H1 (cell line): ENCODE results near the gene PRDX2. TPM values are rescaled to one million over a fixed set of nuclear protein-coding genes. Genes with fewer than 3 reads are reported as not detected.

Source experiments
- CTCF ChIA-PET: fragments of 300-600 bp; sonication (Branson Sonifier 250); formaldehyde crosslinking; loops from one replicate; lab custom pipeline; 2021; ENCODE audit not compliant: partially characterized antibody; lab: Charles Lee
- POLR2A ChIA-PET: fragments of 300-600 bp; sonication (Branson Sonifier 250); formaldehyde crosslinking; loops from one replicate; lab custom pipeline; 2021; ENCODE audit warnings: inconsistent platforms; ENCODE audit not compliant: partially characterized antibody; lab: Charles Lee
- DNase-seq, 2 experiments: peaks; one replicate each; pipeline versions ENCODE4 v3.0.0 to v3.0.0-alpha.2; 2010 to 2022; ENCODE audit warnings: low spot score in 2 of 2, low read depth in 1 of 2, mixed read lengths in 1 of 2
- FAIRE-seq: peaks from 2 replicates; lab custom pipeline; 2011; peaks lifted over from hg19 to GRCh38; lab: Jason Lieb, UNC
- H2AFZ ChIP-seq: 2 replicates; pipeline ENCODE4 v1.8.1; 2012; ENCODE audit warnings: low read length, inconsistent platforms
- H2AK5ac ChIP-seq: 2 replicates; pipeline ENCODE4 v1.6.1; 2013; ENCODE audit warnings: low read depth, low read length
- H2BK120ac ChIP-seq: replicated peaks from 2 replicates; pipeline ENCODE3; 2013; ENCODE audit warnings: low read depth, low read length, inconsistent platforms
- H2BK12ac ChIP-seq: 2 replicates; pipeline ENCODE4 v1.6.1; 2013; ENCODE audit warnings: low read depth, low read length
- H2BK15ac ChIP-seq: 2 replicates; pipeline ENCODE4 v1.6.1; 2013; ENCODE audit warnings: low read length
- H2BK20ac ChIP-seq: 2 replicates; pipeline ENCODE4 v1.6.1; 2013; ENCODE audit warnings: low read length
- H2BK5ac ChIP-seq: 2 replicates; pipeline ENCODE4 v1.6.1; 2013; ENCODE audit warnings: low read depth, low read length
- H3K14ac ChIP-seq: 2 replicates; pipeline ENCODE4 v1.6.1; 2013; ENCODE audit warnings: inconsistent platforms; ENCODE audit not compliant: insufficient read length
- H3K18ac ChIP-seq: 2 replicates; pipeline ENCODE4 v1.6.1; 2013; ENCODE audit warnings: low read length; ENCODE audit errors: extremely low read depth
- H3K23ac ChIP-seq: 2 replicates; pipeline ENCODE4 v1.6.1; 2013; ENCODE audit warnings: inconsistent platforms; ENCODE audit not compliant: insufficient read length
- H3K23me2 ChIP-seq: 2 replicates; pipeline ENCODE4 v1.6.1; 2013; ENCODE audit warnings: low read depth, low read length
- H3K27ac ChIP-seq: 2 replicates; pipeline ENCODE4 v1.6.1; 2011; ENCODE audit warnings: low read depth, low read length, inconsistent platforms
- H3K27me3 ChIP-seq, 4 experiments: replicated peaks in 1 of 4; 1 replicate in 1 of 4; 2 replicates in 3 of 4; pipeline versions ENCODE4 v1.6.1 to v1.8.1; 2011 to 2013; ENCODE audit warnings: low read length in 3 of 4, mild to moderate bottlenecking in 3 of 4, inconsistent platforms in 2 of 4, mixed read lengths in 2 of 4, moderate library complexity in 1 of 4; ENCODE audit not compliant: control insufficient read depth in 3 of 4, insufficient read depth in 3 of 4; ENCODE audit errors: extremely low read depth in 1 of 4
- H3K36me3 ChIP-seq, 4 experiments: 2 replicates each; pipeline versions ENCODE4 v1.6.1 to v1.8.1; 2011 to 2013; ENCODE audit warnings: mild to moderate bottlenecking in 4 of 4, low read length in 3 of 4, moderate library complexity in 2 of 4, control low read depth in 1 of 4, inconsistent platforms in 1 of 4; ENCODE audit not compliant: insufficient read depth in 4 of 4, control insufficient read depth in 2 of 4
- H3K4ac ChIP-seq: replicated peaks from 2 replicates; pipeline ENCODE3; 2013; ENCODE audit warnings: low read length, low read depth, mixed read lengths, inconsistent platforms; ENCODE audit not compliant: insufficient read length
- H3K4me1 ChIP-seq, 4 experiments: replicated peaks in 1 of 4; 1 replicate in 1 of 4; 2 replicates in 3 of 4; pipeline versions ENCODE4 v1.6.1 to v1.8.1; 2011 to 2013; ENCODE audit warnings: low read length in 3 of 4, inconsistent platforms in 2 of 4, mixed read lengths in 1 of 4; ENCODE audit not compliant: insufficient read depth in 4 of 4, control insufficient read depth in 3 of 4
- H3K4me2 ChIP-seq, 2 experiments: 2 replicates each; pipeline versions ENCODE4 v1.6.1 to v1.8.1; 2011 to 2013; ENCODE audit warnings: low read depth in 2 of 2, low read length in 2 of 2, control low read depth in 1 of 2, inconsistent platforms in 1 of 2, mild to moderate bottlenecking in 1 of 2; ENCODE audit not compliant: insufficient read depth in 1 of 2
- H3K4me3 ChIP-seq, 4 experiments: fragments of 200-600, 300-600 bp in 1 of 4; sonication (generic), shearing (Covaris generic), sonication (Bioruptor Twin) in 1 of 4; 2 replicates each; pipeline versions ENCODE4 v1.5.1 to v1.8.1; 2011 to 2016; ENCODE audit warnings: low read length in 4 of 4, low read depth in 3 of 4, control low read depth in 2 of 4, inconsistent platforms in 2 of 4, mild to moderate bottlenecking in 2 of 4, mixed read lengths in 1 of 4, moderate library complexity in 1 of 4; ENCODE audit not compliant: insufficient read depth in 2 of 4; ENCODE audit errors: extremely low read depth in 1 of 4
- H3K56ac ChIP-seq: replicated peaks from 2 replicates; pipeline ENCODE3; 2013; ENCODE audit warnings: low read depth, mild to moderate bottlenecking, mixed read lengths, low read length, inconsistent platforms; ENCODE audit not compliant: insufficient read length
- H3K79me1 ChIP-seq: 2 replicates; pipeline ENCODE4 v1.6.1; 2013; ENCODE audit warnings: low read depth, low read length, control low read depth
- H3K79me2 ChIP-seq, 2 experiments: 2 replicates each; pipeline versions ENCODE4 v1.6.1 to v1.8.1; 2012 to 2013; ENCODE audit warnings: low read length in 2 of 2, mild to moderate bottlenecking in 2 of 2, inconsistent platforms in 1 of 2; ENCODE audit not compliant: insufficient read depth in 2 of 2, control insufficient read depth in 1 of 2
- H3K9ac ChIP-seq, 4 experiments: replicated peaks in 1 of 4; 1 replicate in 1 of 4; 2 replicates in 3 of 4; pipeline versions ENCODE4 v1.6.1 to v1.8.1; 2011 to 2013; ENCODE audit warnings: low read depth in 3 of 4, low read length in 3 of 4, control low read depth in 2 of 4, mild to moderate bottlenecking in 2 of 4, moderate library complexity in 2 of 4, inconsistent platforms in 1 of 4; ENCODE audit errors: extremely low read depth in 1 of 4
- H3K9me3 ChIP-seq, 2 experiments: 2 replicates each; pipeline versions ENCODE4 v1.6.1 to v1.8.1; 2012 to 2013; ENCODE audit warnings: mild to moderate bottlenecking in 2 of 2, moderate library complexity in 2 of 2, control low read depth in 1 of 2, inconsistent platforms in 1 of 2, low read depth in 1 of 2, low read length in 1 of 2, mixed read lengths in 1 of 2; ENCODE audit not compliant: insufficient read depth in 2 of 2
- H4K20me1 ChIP-seq, 2 experiments: replicated peaks in 1 of 2; 2 replicates each; pipeline versions ENCODE3 to v1.8.1; 2011 to 2013; ENCODE audit warnings: inconsistent platforms in 2 of 2, low read length in 2 of 2, mild to moderate bottlenecking in 1 of 2; ENCODE audit not compliant: insufficient read depth in 2 of 2, control insufficient read depth in 1 of 2
- H4K5ac ChIP-seq: 2 replicates; pipeline ENCODE4 v1.6.1; 2013; ENCODE audit warnings: low read length, low read depth, mixed read lengths, inconsistent platforms; ENCODE audit not compliant: insufficient read length
- H4K8ac ChIP-seq: 2 replicates; pipeline ENCODE4 v1.8.0; 2013; ENCODE audit warnings: mild to moderate bottlenecking, moderate library complexity, low read length, inconsistent platforms; ENCODE audit not compliant: insufficient read depth; ENCODE audit errors: extremely low read depth
- H4K91ac ChIP-seq: replicated peaks from 2 replicates; pipeline ENCODE3; 2013; ENCODE audit warnings: low read length, mixed read lengths, inconsistent platforms; ENCODE audit not compliant: insufficient read length
- KDM1A ChIP-seq: fragments of 200-600, 300-600 bp; sonication (generic); IDR thresholded peaks from 2 replicates; pipeline ENCODE4 v1.7.1; 2016; ENCODE audit warnings: mild to moderate bottlenecking, low read length, borderline replicate concordance
- KDM4A ChIP-seq: IDR thresholded peaks from one replicate; pipeline ENCODE4 v1.7.1; 2012; ENCODE audit warnings: low read depth, mild to moderate bottlenecking, moderate library complexity, low read length, inconsistent platforms; ENCODE audit not compliant: severe bottlenecking
- MAFK ChIP-seq: IDR thresholded peaks from 2 replicates; pipeline ENCODE4 v1.6.1; 2012; ENCODE audit warnings: low read depth, mild to moderate bottlenecking, improper control_type of control experiment, low read length
- SIRT6 ChIP-seq: IDR thresholded peaks from one replicate; pipeline ENCODE4 v1.7.1; 2012; ENCODE audit warnings: low read length, inconsistent platforms
- WGBS, 2 experiments: shearing (Covaris generic) in 1 of 2; methylation state at CpG; one replicate each; pipeline versions ENCODE4 v1.1.6 to v1.1.7; 2013 to 2015; ENCODE audit warnings: low lambda C conversion rate in 2 of 2, mixed read lengths in 2 of 2, inconsistent platforms in 1 of 2, low coverage in 1 of 2, missing lambda C conversion rate in 1 of 2; ENCODE audit not compliant: insufficient replicate concordance in 2 of 2, insufficient coverage in 1 of 2, insufficient read length in 1 of 2; ENCODE audit errors: extremely low coverage in 1 of 2, missing lambda C conversion rate in 1 of 2; 5-methylcytosine and 5-hydroxymethylcytosine counted together
- polyA plus RNA-seq, 7 experiments: library from polyadenylated mRNA; depleted of rRNA in 3 of 7; stranded (reverse) in 5 of 7; unstranded in 2 of 7; fragments of >200 nt in 5 of 7; fragments of 200-250 nt in 2 of 7; gene quantifications; 1 replicate in 5 of 7; 2 replicates in 1 of 7; 4 replicates in 1 of 7; pipeline versions ENCODE4 v1.2.1 to v1.2.3, GENCODE V29; 2011 to 2013; ENCODE audit warnings: missing spikeins in 2 of 7, mixed read lengths in 2 of 7
- total RNA-seq: library from RNA; stranded (reverse); fragmentation: NEBNext Ultra II Directional; extraction: Animal tissue kit (Norgen Biotek cat#: 25700); gene quantifications from 2 replicates; pipeline ENCODE4 v1.2.1, GENCODE V29; 2021

PRDX2 gene
- total and polyA plus RNA-seq, 2 of the 8 experiments (the other 6 are each of a cell fraction or from before 2014, with no cell fraction given) = 380 to 748 TPM

DNA sequence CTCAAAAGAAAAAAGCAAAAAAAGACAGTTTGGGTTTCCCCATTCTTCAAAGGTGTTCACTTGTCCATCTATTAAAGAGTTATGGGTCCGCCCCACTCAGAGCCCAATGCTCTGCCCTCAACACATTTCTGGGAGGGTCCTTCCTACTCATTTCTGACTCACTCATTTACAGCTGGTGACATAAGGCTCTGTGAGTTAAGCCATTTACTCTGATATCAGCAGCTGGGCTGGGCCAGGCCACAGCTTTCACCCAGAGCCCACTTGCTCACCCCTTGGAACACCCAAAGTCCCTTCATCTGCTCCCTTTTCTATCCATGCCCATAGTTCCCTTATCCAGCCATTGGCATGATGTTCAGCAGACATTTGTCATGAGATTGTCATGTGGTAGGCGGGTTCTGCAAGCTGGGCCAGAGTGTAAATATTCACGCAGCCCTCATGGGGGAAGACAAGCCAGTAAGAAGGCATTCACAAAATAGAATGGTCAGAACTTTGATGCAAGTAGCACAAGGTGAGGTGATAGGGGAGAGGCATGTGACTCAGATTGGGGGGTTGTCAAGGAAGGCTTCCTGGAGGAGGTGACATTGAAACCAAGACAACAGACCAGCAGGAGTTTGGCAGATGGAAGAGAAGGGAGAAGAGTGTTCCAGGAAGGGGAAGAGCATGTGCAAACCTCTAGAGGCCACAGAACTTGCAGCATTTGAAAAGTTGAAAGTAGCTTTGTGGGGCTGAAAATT lies 42.6 kb upstream of the PRDX2 start:
- Histone ChIP-seq H4K8ac (no peak overlapping the region), H3K27ac (no peak overlapping the region), H3K27me3 (no peaks in the 10 kb centered on the region; a peak in 1 of 7 replicates), H3K9ac (no peak overlapping the region), H2BK20ac (no peak overlapping the region), H3K14ac (no peak overlapping the region), H3K4ac (no peak overlapping the region), H3K23me2 (peaks cover 8% of the 10 kb centered on the region), H3K36me3 (peaks cover 0 to 3% (median under 1%) of the 10 kb centered on the region in 4 experiments; a peak in 2 of 8 replicates), H3K18ac (no peak overlapping the region), H3K56ac (no peak overlapping the region), H2AK5ac (no peak overlapping the region), H3K79me1 (peaks cover 11% of the 10 kb centered on the region), H4K91ac (no peak overlapping the region), H2BK5ac (no peak overlapping the region), H3K4me1 (peaks cover 6 to 28% (median 8%) of the 10 kb centered on the region in 4 experiments), H2AFZ (no peak overlapping the region), H2BK15ac (no peak overlapping the region), H3K4me3 (no peak overlapping the region), H4K5ac (no peak overlapping the region), H3K79me2 (peaks cover 0 to 9% of the 10 kb centered on the region in 2 experiments; a peak in 2 of 4 replicates), H3K4me2 (no peak overlapping the region), H2BK120ac (no peak overlapping the region), H4K20me1 (peaks cover 8 to 22% of the 10 kb centered on the region in 2 experiments), H3K23ac (no peak overlapping the region), H3K9me3 (no peaks in the 10 kb centered on the region), H2BK12ac (no peak overlapping the region)
- no peak for TF ChIP-seq KDM4A
- TF ChIP-seq SIRT6 = no peak
- no peak for TF ChIP-seq MAFK
- no peak for TF ChIP-seq KDM1A
- ChIA-PET POLR2A (no interaction called here), CTCF (interaction anchor here (1.1 to 5.7 kb wide), 4 partner anchors 8 to 84 kb away, joined by 3 to 89 read pairs (median 4); no protein-coding TSS in a partner anchor)
- no peak for FAIRE-seq
- no peak for DNase-seq
- WGBS, 2 experiments = 89% methylated on average over 3 of the region's 3 CpGs; no CpG with 5 or more reads in 1 of the 2 experiments
